ENCODE measurements around the gene DENND5A. TPM values are rescaled to one million over a fixed set of nuclear protein-coding genes. Genes with fewer than 3 reads are reported as not detected.

The DENND5A gene
- 10 to 100 TPM; 14.4 to 38.7 (median 20.4) TPM for total RNA-seq
- long read RNA-seq, partial matches to known transcripts: 0 of 1 reads
- long read RNA-seq, other reads (novel, unspliced or antisense): 1 of 1 reads

DNA sequence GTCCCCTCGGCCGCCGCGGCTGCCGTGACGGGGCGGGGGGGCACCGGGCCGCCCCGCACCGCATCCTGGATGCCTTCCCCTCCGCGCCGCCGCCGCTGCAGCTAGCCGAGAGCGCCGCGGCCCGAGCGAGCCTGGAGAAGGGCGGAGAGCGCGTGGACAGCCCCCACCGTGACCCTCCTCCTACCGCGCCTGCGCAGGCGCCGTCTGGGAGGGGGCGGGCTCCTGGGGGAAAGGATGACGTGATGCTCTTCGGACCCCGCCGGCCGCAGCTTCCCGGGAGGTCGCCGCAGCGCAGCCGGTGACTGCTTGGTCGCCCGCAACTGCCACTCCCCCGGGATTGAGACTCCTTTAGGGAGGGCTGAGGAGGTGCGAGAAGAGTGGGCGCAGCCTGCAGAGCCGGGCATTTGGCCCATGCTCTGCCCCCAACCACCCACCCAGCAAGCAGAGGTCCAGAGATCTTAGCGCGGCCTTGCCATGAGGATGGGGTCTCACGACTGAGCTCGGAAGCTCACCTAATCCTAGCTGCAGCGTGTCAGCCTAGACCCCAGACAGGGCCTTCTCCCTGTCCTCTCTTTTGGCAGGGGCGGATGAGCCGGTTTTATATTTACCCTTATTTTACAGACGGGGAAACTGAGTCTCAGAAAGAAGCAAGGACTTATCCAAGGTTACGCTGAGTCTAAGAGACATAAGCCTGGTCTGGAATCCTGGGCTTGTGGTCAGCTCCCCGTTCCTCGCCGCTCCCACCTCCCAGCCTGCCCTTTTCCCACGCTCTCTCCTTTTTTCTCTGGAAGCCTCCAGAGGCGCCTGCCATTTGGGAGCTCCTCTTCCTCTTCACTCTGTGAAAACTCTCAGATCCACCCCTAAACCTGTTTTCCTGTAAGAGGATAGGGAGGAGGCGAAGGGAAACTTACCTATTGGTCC lies at the start of gene DENND5A:
DENND5A (minus strand) TSS at position 140 of the 921 bp plus-strand sequence. CDS start 281 bp downstream, outside the sequence.
- H3K36me3 ChIP-seq: no peaks in the 10 kb centered on the region
- no peaks in the 10 kb centered on the region for H3K27me3 ChIP-seq
- ATAC-seq (peak; percentile 93 to 96 (median 94)), DNase-seq (peak; percentile 90 to 92 (median 91))
- TF ChIP-seq POLR2A (IDR thresholded peaks at IDR 0.05): peak; percentile 93
- TF ChIP-seq, protein P1, sequence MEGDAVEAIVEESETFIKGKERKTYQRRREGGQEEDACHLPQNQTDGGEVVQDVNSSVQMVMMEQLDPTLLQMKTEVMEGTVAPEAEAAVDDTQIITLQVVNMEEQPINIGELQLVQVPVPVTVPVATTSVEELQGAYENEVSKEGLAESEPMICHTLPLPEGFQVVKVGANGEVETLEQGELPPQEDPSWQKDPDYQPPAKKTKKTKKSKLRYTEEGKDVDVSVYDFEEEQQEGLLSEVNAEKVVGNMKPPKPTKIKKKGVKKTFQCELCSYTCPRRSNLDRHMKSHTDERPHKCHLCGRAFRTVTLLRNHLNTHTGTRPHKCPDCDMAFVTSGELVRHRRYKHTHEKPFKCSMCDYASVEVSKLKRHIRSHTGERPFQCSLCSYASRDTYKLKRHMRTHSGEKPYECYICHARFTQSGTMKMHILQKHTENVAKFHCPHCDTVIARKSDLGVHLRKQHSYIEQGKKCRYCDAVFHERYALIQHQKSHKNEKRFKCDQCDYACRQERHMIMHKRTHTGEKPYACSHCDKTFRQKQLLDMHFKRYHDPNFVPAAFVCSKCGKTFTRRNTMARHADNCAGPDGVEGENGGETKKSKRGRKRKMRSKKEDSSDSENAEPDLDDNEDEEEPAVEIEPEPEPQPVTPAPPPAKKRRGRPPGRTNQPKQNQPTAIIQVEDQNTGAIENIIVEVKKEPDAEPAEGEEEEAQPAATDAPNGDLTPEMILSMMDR (IDR thresholded peaks at IDR 0.05): no peak
- intact Hi-C loops (cut with DNase I): no loop called here
- peak within 1 kb of the TSS; percentile 75 to 94 (median 86) for H3K4me3 ChIP-seq
- no peaks in the 10 kb centered on the region for H3K9me3 ChIP-seq
- peak within 1 kb of the TSS; percentile 86 to 99 (median 92) for H3K27ac ChIP-seq
- 14% methylated on average over 6 of the region's 63 CpGs for WGBS (ENCODE audit: insufficient coverage, low coverage, low lambda C conversion rate, missing lambda C conversion rate)
- peaks cover 0 to 5% (median 0%) of the 10 kb centered on the region in 4 donors for H3K4me1 ChIP-seq

DNA sequence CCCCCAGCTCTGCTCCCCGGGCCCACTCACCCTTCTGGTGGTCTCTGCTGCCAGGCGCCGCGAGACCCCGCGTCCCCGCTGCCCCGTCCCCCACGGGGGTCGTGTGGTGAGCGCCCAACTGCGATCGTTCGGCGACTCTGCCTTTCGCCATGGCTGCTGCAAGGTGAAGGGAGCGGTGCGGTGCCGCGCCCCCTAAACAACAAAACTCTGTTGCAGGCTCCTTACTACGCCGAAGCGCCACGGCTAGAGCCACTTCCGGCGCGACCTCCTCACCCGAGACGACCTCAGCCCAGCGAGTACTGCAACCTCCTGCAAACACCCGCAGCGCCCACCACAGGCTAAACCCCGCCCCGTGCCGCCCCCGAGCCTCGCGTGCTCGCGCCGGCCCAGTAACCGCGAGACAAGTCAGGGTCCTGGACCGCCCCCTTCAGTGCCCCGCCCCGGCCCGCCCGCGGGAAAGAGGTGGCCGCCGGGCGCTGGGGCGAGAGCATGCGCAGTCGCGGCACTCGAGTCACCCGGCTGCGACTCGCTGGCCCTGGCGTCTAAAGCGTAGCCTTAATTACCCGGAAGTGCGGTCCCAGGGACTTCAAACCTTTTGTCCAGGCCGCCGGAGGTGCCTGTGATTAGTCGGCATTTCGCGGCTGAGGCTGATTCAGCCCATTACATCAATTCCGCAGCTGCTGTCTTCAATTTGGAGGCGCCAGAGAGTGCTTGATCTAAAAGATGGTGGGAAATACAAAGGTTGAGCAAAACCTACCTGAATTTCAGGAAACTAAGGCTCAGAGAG lies 49.3 kb upstream of the DENND5A start, which contains the start of gene TMEM41B:
TMEM41B (minus strand) TSS at position 303 of the 787 bp plus-strand sequence; CDS start at position 151, 152 bp downstream.
- WGBS (ENCODE audit: insufficient coverage, low coverage, low lambda C conversion rate, missing lambda C conversion rate): 0% methylated on average over 8 of the region's 71 CpGs
- Histone ChIP-seq H3K36me3 (no peaks in the 10 kb centered on the region), H3K27ac (peak within 1 kb of the TSS; percentile 77 to 88 (median 88)), H3K9me3 (no peaks in the 10 kb centered on the region), H3K4me3 (peak within 1 kb of the TSS; percentile 75 to 99 (median 93)), H3K27me3 (no peaks in the 10 kb centered on the region), H3K4me1 (peaks cover 0 to 13% (median 0%) of the 10 kb centered on the region in 4 donors)
- DNase-seq: peak; percentile 99
- intact Hi-C loops (cut with DNase I): no loop called here
- peak; percentile 97 to 100 (median 98) for ATAC-seq
- TF ChIP-seq, protein P1 (IDR thresholded peaks at IDR 0.05): peak in 2 of 4 donors; percentile 15 to 16
- peak; percentile 81 for TF ChIP-seq POLR2A (IDR thresholded peaks at IDR 0.05)

DNA sequence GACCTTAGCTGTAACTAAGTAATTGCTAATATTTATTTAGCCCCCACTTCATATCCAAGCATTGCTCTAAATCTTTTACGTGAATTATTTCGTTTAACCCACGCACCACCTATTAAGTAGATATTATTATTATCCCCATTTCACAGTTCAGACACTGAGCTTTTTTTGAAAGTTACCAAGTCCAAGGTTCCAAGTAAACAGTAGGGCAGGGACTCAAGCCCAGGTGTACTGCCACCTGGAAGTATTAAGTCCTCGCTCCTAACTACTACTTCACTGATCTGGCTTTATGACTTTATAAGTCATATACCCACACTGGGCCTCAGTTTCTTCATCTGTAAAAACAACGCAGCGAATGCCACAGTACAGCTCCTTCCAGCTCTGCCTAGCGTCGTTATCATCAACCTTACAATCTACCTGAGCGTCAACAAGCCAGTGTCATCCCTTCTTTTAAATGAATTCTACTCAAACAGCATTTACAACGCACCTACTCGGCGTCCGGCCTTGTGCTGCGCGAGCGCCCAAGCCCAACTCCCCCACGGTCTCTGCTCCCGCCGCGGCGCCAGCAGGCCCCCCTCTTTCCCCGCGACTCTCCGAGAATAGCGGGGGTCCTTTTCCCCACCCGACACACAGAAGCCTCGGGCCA lies 48.6 kb upstream of the DENND5A start:
- H3K4me1 ChIP-seq: peaks cover 0 to 13% (median 0%) of the 10 kb centered on the region in 4 donors
- peak; percentile 6 to 24 (median 20) for ATAC-seq
- no peak for DNase-seq
- no peaks in the 10 kb centered on the region for H3K36me3 ChIP-seq
- intact Hi-C loops (cut with DNase I): no loop called here
- H3K4me3 ChIP-seq: peak overlapping the region; percentile 75 to 99 (median 93)
- H3K27ac ChIP-seq: peak overlapping the region; percentile 77 to 88 (median 88)
- no peaks in the 10 kb centered on the region for H3K27me3 ChIP-seq
- WGBS (ENCODE audit: insufficient coverage, low coverage, low lambda C conversion rate, missing lambda C conversion rate): under 1% methylated on average over 22 of the region's 27 CpGs
- TF ChIP-seq, protein P1 (IDR thresholded peaks at IDR 0.05): no peak
- no peaks in the 10 kb centered on the region for H3K9me3 ChIP-seq

Measured in right lobe of liver (tissue), 6 donors.